ENCODE measurements around the gene ZMIZ1.

- TF ChIP-seq CTCF (IDR thresholded peaks at IDR 0.05) (no peak), POLR2A (IDR thresholded peaks at IDR 0.05) (no peak)
Measured at GRCh38 chr10:79222186-79222585, 153.4 kb downstream of the ZMIZ1 start.
